A673 (cell line): ENCODE measurements around the gene RTBDN.

ENCODE experiments used
- CTCF ChIP-seq: fragments of 300-800, 200-600 bp; sonication (generic); conservative IDR thresholded peaks from 2 replicates; pipeline ENCODE4 v1.5.1; 2017; ENCODE audit warnings: low read depth, mild to moderate bottlenecking, antibody characterized with exemption, low read length, moderate library complexity, mixed read lengths
- EZH2 ChIP-seq: fragments of 200-600 bp; sonication (generic); IDR thresholded peaks from 2 replicates; pipeline ENCODE4 v1.6.1; 2017; ENCODE audit warnings: borderline replicate concordance, low read depth, mild to moderate bottlenecking, mixed read lengths, antibody characterized with exemption, low read length; ENCODE audit not compliant: poor library complexity, severe bottlenecking

GRCh38 chr19:12868540-12869112 lies 34.2 kb upstream of the RTBDN start:
- TF ChIP-seq EZH2 (no peak), CTCF (no peak)
